ENCODE measurements around the gene GABARAP. TPM values are rescaled to one million over a fixed set of nuclear protein-coding genes. Genes with fewer than 3 reads are reported as not detected.

GABARAP gene
- total and polyA plus RNA-seq, 2 of the 13 experiments (the other 11 are each of a cell fraction or from before 2014, with no cell fraction given), result 161 to 310 TPM

- no peak overlapping the region for H2AFZ ChIP-seq (ENCODE audit: low read length)
- H3K4me2 ChIP-seq (ENCODE audit: low read depth, low read length), result no peak overlapping the region
- H3K27me3 ChIP-seq (ENCODE audit: control insufficient read depth in 1 of 2, insufficient read depth in 2 of 2, low read length in 2 of 2), result peaks cover 0 to 11% of the 10 kb centered on the region in 2 experiments; a peak in 2 of 5 replicates
- intact Hi-C loops (cut with micrococcal nuclease; ENCODE audit: unreplicated experiment), result no loop called here
- no peak overlapping the region for H3K9ac ChIP-seq (ENCODE audit: insufficient read depth, low read depth, low read length)
- no peaks in the 10 kb centered on the region for H4K20me1 ChIP-seq (ENCODE audit: insufficient read depth, low read length)
- TF ChIP-seq, protein P1, sequence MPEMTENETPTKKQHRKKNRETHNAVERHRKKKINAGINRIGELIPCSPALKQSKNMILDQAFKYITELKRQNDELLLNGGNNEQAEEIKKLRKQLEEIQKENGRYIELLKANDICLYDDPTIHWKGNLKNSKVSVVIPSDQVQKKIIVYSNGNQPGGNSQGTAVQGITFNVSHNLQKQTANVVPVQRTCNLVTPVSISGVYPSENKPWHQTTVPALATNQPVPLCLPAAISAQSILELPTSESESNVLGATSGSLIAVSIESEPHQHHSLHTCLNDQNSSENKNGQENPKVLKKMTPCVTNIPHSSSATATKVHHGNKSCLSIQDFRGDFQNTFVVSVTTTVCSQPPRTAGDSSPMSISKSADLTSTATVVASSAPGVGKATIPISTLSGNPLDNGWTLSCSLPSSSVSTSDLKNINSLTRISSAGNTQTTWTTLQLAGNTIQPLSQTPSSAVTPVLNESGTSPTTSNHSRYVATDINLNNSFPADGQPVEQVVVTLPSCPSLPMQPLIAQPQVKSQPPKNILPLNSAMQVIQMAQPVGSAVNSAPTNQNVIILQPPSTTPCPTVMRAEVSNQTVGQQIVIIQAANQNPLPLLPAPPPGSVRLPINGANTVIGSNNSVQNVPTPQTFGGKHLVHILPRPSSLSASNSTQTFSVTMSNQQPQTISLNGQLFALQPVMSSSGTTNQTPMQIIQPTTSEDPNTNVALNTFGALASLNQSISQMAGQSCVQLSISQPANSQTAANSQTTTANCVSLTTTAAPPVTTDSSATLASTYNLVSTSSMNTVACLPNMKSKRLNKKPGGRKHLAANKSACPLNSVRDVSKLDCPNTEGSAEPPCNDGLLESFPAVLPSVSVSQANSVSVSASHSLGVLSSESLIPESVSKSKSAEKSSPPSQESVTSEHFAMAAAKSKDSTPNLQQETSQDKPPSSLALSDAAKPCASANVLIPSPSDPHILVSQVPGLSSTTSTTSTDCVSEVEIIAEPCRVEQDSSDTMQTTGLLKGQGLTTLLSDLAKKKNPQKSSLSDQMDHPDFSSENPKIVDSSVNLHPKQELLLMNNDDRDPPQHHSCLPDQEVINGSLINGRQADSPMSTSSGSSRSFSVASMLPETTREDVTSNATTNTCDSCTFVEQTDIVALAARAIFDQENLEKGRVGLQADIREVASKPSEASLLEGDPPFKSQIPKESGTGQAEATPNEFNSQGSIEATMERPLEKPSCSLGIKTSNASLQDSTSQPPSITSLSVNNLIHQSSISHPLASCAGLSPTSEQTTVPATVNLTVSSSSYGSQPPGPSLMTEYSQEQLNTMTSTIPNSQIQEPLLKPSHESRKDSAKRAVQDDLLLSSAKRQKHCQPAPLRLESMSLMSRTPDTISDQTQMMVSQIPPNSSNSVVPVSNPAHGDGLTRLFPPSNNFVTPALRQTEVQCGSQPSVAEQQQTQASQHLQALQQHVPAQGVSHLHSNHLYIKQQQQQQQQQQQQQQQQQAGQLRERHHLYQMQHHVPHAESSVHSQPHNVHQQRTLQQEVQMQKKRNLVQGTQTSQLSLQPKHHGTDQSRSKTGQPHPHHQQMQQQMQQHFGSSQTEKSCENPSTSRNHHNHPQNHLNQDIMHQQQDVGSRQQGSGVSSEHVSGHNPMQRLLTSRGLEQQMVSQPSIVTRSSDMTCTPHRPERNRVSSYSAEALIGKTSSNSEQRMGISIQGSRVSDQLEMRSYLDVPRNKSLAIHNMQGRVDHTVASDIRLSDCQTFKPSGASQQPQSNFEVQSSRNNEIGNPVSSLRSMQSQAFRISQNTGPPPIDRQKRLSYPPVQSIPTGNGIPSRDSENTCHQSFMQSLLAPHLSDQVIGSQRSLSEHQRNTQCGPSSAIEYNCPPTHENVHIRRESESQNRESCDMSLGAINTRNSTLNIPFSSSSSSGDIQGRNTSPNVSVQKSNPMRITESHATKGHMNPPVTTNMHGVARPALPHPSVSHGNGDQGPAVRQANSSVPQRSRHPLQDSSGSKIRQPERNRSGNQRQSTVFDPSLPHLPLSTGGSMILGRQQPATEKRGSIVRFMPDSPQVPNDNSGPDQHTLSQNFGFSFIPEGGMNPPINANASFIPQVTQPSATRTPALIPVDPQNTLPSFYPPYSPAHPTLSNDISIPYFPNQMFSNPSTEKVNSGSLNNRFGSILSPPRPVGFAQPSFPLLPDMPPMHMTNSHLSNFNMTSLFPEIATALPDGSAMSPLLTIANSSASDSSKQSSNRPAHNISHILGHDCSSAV (CRISPR knock-in tag; IDR thresholded peaks at IDR 0.05; ENCODE audit: borderline replicate concordance), result no peak
- no peak for TF ChIP-seq POLR2A (IDR thresholded peaks at IDR 0.05; ENCODE audit: insufficient read depth in 1 of 2, low read depth in 2 of 2, low read length in 2 of 2)
- TF ChIP-seq IKZF4 (CRISPR knock-in tag; IDR thresholded peaks at IDR 0.05; ENCODE audit: borderline replicate concordance, low read depth, not compliant biosample characterization), result no peak
- TF ChIP-seq ATAD3A (CRISPR knock-in tag; IDR thresholded peaks at IDR 0.05), result no peak
- TF ChIP-seq TSC22D2 (CRISPR knock-in tag; IDR thresholded peaks at IDR 0.05; ENCODE audit: borderline replicate concordance), result no peak
- TF ChIP-seq RAD21 (CRISPR knock-in tag; IDR thresholded peaks at IDR 0.05), result no peak
- TF ChIP-seq, protein P2, sequence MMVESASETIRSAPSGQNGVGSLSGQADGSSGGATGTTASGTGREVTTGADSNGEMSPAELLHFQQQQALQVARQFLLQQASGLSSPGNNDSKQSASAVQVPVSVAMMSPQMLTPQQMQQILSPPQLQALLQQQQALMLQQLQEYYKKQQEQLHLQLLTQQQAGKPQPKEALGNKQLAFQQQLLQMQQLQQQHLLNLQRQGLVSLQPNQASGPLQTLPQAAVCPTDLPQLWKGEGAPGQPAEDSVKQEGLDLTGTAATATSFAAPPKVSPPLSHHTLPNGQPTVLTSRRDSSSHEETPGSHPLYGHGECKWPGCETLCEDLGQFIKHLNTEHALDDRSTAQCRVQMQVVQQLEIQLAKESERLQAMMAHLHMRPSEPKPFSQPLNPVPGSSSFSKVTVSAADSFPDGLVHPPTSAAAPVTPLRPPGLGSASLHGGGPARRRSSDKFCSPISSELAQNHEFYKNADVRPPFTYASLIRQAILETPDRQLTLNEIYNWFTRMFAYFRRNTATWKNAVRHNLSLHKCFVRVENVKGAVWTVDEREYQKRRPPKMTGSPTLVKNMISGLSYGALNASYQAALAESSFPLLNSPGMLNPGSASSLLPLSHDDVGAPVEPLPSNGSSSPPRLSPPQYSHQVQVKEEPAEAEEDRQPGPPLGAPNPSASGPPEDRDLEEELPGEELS (CRISPR knock-in tag; IDR thresholded peaks at IDR 0.05), result no peak
- no peak for TF ChIP-seq TBX3 (IDR thresholded peaks at IDR 0.05; ENCODE audit: borderline replicate concordance)
- no peak for TF ChIP-seq ZNF564 (CRISPR knock-in tag; IDR thresholded peaks at IDR 0.05)
- TF ChIP-seq ZNF629 (CRISPR knock-in tag; conservative IDR thresholded peaks at IDR 0.05), result no peak
- TF ChIP-seq MLLT10 (CRISPR knock-in tag; IDR thresholded peaks at IDR 0.05), result no peak
- TF ChIP-seq, protein P3, sequence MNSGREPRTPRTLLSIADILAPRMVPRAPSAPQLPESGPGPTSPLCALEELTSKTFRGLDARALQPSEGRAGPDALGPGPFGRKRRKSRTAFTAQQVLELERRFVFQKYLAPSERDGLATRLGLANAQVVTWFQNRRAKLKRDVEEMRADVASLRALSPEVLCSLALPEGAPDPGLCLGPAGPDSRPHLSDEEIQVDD (CRISPR knock-in tag; IDR thresholded peaks at IDR 0.05; ENCODE audit: borderline replicate concordance), result no peak
- no peak for TF ChIP-seq ZNF652 (CRISPR knock-in tag; IDR thresholded peaks at IDR 0.05; ENCODE audit: borderline replicate concordance, low read depth)
- FAIRE-seq (no peak), ATAC-seq (no peak), DNase-seq (ENCODE audit: low spot score) (no peak)
- POLR2A ChIA-PET, result no interaction called here
- no peak overlapping the region for H3K4me3 ChIP-seq (replicated peaks in 1 of 3; ENCODE audit: insufficient read depth in 1 of 3, low read depth in 2 of 3, low read length in 3 of 3)
- in situ Hi-C loops (cut with HindIII; ENCODE audit: extremely low pct_ligation_motif_present, low pct_unique_long_range_greater_than_20kb), result no loop called here
- no peak overlapping the region for H3K27ac ChIP-seq (ENCODE audit: extremely low read length, insufficient read depth, low read length)
- peaks cover 0 to 1% of the 10 kb centered on the region in 2 experiments; a peak in 2 of 5 replicates for H3K36me3 ChIP-seq (replicated peaks in 1 of 2; ENCODE audit: control insufficient read depth in 1 of 2, insufficient read depth in 2 of 2, low read length in 2 of 2)
- 77% methylated on average over 14 of the region's 19 CpGs for WGBS (ENCODE audit: low lambda C conversion rate)
- BruUV-seq (replicated peaks), result no TSS peak
- peaks cover 26% of the 10 kb centered on the region for H3K4me1 ChIP-seq (ENCODE audit: insufficient read depth, low read length)
- H3K9me3 ChIP-seq (ENCODE audit: low read length), result no peaks in the 10 kb centered on the region
- no peaks in the 10 kb centered on the region for H3K79me2 ChIP-seq (ENCODE audit: insufficient read depth, low read length)
- CTCF ChIA-PET (ENCODE audit: low intra/inter-chr PET ratio, low total read pairs), result no interaction called here
Observed at GRCh38 chr17:7290166-7290565, 47.9 kb upstream of the GABARAP start.
